Measurements from ENCODE around the gene ANGPTL2.

Gene ANGPTL2

GRCh38 chr9:127045148-127045547 is 77.3 kb downstream of the ANGPTL2 start:
- no peak for DNase-seq

- DNase-seq: no peak
Measured at GRCh38 chr9:127039492-127039891, 82.9 kb downstream of the ANGPTL2 start.

- no peak for DNase-seq
Measured at GRCh38 chr9:127038531-127038930, 83.9 kb downstream of the ANGPTL2 start.

Data from 8988T (cell line).